HepG2 (cell line): ENCODE results near the gene MEI1.

Experiments
- BRCA1 ChIP-seq: sonication (generic); formaldehyde crosslinking; IDR thresholded peaks from 2 replicates; pipeline ENCODE4 v1.4.0; 2020; ENCODE audit warnings: missing genetic modification reagents
- E2F5 ChIP-seq: sonication (generic); formaldehyde crosslinking; conservative IDR thresholded peaks from 2 replicates; pipeline ENCODE4 v1.4.0; 2020; ENCODE audit warnings: missing genetic modification reagents
- EP300 ChIP-seq, 3 experiments: sonication (generic) in 1 of 3; formaldehyde crosslinking in 1 of 3; IDR thresholded peaks; 2 replicates each; pipeline versions ENCODE4 v1.5.1 to v1.6.1; 2011 to 2020; ENCODE audit warnings: low read depth in 2 of 3, low read length in 2 of 3, borderline replicate concordance in 1 of 3, improper control_type of control experiment in 1 of 3, mild to moderate bottlenecking in 1 of 3, missing genetic modification reagents in 1 of 3, moderate library complexity in 1 of 3
- ETV6 ChIP-seq: sonication (generic); formaldehyde crosslinking; conservative IDR thresholded peaks from 2 replicates; pipeline ENCODE4 v1.4.0; 2020; ENCODE audit warnings: missing genetic modification reagents
- EZH2 ChIP-seq: conservative IDR thresholded peaks from 2 replicates; pipeline ENCODE4 v1.6.1; 2012; ENCODE audit warnings: mild to moderate bottlenecking, low read depth, low read length, moderate library complexity
- FOXP1 ChIP-seq, 2 experiments: fragments of 450-650 bp in 1 of 2; IDR thresholded peaks; 2 replicates each; pipeline ENCODE4 v1.6.1; 2017 to 2018; ENCODE audit warnings: antibody characterized with exemption in 1 of 2
- JUND ChIP-seq: sonication (generic); formaldehyde crosslinking; IDR thresholded peaks from 2 replicates; pipeline ENCODE4 v1.8.0; 2022; ENCODE audit warnings: mild to moderate bottlenecking, missing genetic modification reagents
- POLR2AphosphoS5 ChIP-seq: IDR thresholded peaks from 2 replicates; pipeline ENCODE4 v1.6.1; 2012; ENCODE audit warnings: low read depth, low read length
- RAD21 ChIP-seq: fragments of 450-650 bp; formaldehyde crosslinking; IDR thresholded peaks from 2 replicates; pipeline ENCODE4 v1.5.0; 2020; ENCODE audit warnings: mild to moderate bottlenecking
- THAP9 ChIP-seq: sonication (generic); formaldehyde crosslinking; IDR thresholded peaks from 2 replicates; pipeline ENCODE4; 2020; ENCODE audit warnings: missing genetic modification reagents, mild to moderate bottlenecking, borderline replicate concordance
- ZBTB44 ChIP-seq: sonication (generic); formaldehyde crosslinking; IDR thresholded peaks from 2 replicates; pipeline ENCODE4 v1.4.0; 2020; ENCODE audit warnings: missing genetic modification reagents
- ZNF615 ChIP-seq: sonication (generic); formaldehyde crosslinking; IDR thresholded peaks from 2 replicates; pipeline ENCODE4 v1.5.0; 2020; ENCODE audit warnings: mild to moderate bottlenecking, missing genetic modification reagents, borderline replicate concordance

GRCh38 chr22:41844036-41844435 is 144.7 kb downstream of the MEI1 start:
- no peak for TF ChIP-seq ZBTB44 (CRISPR knock-in tag)
- no peak for TF ChIP-seq POLR2AphosphoS5
- no peak for TF ChIP-seq ZNF615 (CRISPR knock-in tag)
- no peak for TF ChIP-seq EZH2
- TF ChIP-seq RAD21 = no peak
- no peak for TF ChIP-seq ETV6 (CRISPR knock-in tag)
- TF ChIP-seq EP300 (IDR thresholded peaks at IDR 0.05; ENCODE audit: low read depth in 2 of 2, low read length in 2 of 2) = no peak
- no peak for TF ChIP-seq EP300 (CRISPR knock-in tag; IDR thresholded peaks at IDR 0.05; ENCODE audit: borderline replicate concordance)
- TF ChIP-seq FOXP1 (IDR thresholded peaks at IDR 0.05) = no peak
- TF ChIP-seq FOXP1 (CRISPR knock-in tag; IDR thresholded peaks at IDR 0.05) = no peak
- no peak for TF ChIP-seq JUND (CRISPR knock-in tag)
- no peak for TF ChIP-seq BRCA1 (CRISPR knock-in tag)
- TF ChIP-seq THAP9 = no peak
- no peak for TF ChIP-seq E2F5
